Measurements from ENCODE around the gene RAB3IL1. TPM values are rescaled to one million over a fixed set of nuclear protein-coding genes. Genes with fewer than 3 reads are reported as not detected.

The RAB3IL1 gene
- total RNA-seq, 1 experiment from 2014 or later, result 7.9 TPM

DNA sequence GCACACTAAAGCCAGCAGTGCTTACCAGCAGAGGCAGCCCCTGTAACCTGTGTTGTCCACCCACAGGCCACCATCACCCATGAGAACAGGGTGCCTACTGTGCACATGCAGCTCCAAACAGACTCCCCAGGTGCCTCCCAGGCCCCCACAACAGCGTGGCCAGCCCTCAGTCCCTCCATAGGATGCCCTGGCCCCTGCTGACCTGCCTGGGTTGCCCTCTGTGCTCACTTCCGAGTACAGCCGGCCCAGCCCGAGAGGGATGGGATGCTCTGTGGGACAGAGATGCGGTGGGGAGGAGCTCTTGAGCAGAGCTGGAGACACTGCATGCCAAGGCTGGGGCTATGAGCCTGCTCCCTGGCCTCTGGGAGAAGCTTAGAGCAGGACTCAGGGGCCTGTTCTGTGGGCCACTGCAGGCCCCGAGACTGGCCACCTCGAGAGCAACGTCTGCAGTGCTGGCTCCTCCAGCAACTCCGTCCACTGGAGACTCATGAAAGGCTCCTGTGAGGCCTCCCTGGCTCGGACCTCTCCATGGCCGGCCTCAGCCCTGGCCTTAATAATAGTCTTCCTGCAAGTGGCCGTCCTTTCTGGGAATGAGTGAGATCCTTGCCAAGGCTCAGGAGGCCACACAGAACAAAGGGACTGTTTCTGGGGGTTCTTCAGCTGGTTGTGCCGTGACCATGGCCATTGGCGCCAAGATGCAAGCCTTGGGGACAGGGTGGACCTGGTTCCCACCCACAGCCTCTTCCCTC is 62.2 kb downstream of the RAB3IL1 start:
- DNase-seq (no peak), ATAC-seq (no peak)
- Histone ChIP-seq H3K4me3 (ENCODE audit: low read length) (no peak overlapping the region), H3K4me2 (ENCODE audit: low read length) (no peak overlapping the region), H3K9ac (ENCODE audit: low read length) (no peak overlapping the region), H2AFZ (ENCODE audit: low read length) (no peak overlapping the region), H3K27me3 (ENCODE audit: low read length) (no peaks in the 10 kb centered on the region), H3K9me2 (replicated peaks; ENCODE audit: low read length) (no peaks in the 10 kb centered on the region), H4K20me1 (ENCODE audit: low read length) (0 out of 2 replicates have a peak, but pooled peaks cover under 1% of the 10 kb centered on the region), H3K27ac (ENCODE audit: low read length) (no peak overlapping the region), H3K79me2 (ENCODE audit: low read length) (no peaks in the 10 kb centered on the region), H3F3A (ENCODE audit: low read length, unreplicated experiment) (no peaks in the 10 kb centered on the region), H3K9me3 (ENCODE audit: low read length) (no peaks in the 10 kb centered on the region), H3K36me3 (ENCODE audit: low read depth, low read length) (peaks cover 13% of the 10 kb centered on the region), H3K4me1 (ENCODE audit: insufficient read depth, low read length) (no peaks in the 10 kb centered on the region)
- no TSS peak for BruUV-seq (replicated peaks)
- TF ChIP-seq EZH2phosphoT487 (IDR thresholded peaks at IDR 0.05; ENCODE audit: borderline replicate concordance, low read length) (no peak), EZH2 (IDR thresholded peaks at IDR 0.05; ENCODE audit: low read length, unreplicated experiment) (no peak)
- TF ChIP-seq, protein P1, sequence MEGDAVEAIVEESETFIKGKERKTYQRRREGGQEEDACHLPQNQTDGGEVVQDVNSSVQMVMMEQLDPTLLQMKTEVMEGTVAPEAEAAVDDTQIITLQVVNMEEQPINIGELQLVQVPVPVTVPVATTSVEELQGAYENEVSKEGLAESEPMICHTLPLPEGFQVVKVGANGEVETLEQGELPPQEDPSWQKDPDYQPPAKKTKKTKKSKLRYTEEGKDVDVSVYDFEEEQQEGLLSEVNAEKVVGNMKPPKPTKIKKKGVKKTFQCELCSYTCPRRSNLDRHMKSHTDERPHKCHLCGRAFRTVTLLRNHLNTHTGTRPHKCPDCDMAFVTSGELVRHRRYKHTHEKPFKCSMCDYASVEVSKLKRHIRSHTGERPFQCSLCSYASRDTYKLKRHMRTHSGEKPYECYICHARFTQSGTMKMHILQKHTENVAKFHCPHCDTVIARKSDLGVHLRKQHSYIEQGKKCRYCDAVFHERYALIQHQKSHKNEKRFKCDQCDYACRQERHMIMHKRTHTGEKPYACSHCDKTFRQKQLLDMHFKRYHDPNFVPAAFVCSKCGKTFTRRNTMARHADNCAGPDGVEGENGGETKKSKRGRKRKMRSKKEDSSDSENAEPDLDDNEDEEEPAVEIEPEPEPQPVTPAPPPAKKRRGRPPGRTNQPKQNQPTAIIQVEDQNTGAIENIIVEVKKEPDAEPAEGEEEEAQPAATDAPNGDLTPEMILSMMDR (conservative IDR thresholded peaks at IDR 0.05; ENCODE audit: low read depth, low read length), result no peak
- POLR2A ChIA-PET (ENCODE audit: unreplicated experiment), result no interaction called here
- intact Hi-C loops (cut with micrococcal nuclease), result no loop called here
- CTCF ChIA-PET, result no interaction called here

GRCh38 chr11:61854206-61854895 is 63.0 kb downstream of the RAB3IL1 start:
- Histone ChIP-seq H3K79me2 (ENCODE audit: low read length) (no peaks in the 10 kb centered on the region), H4K20me1 (ENCODE audit: low read length) (no peaks in the 10 kb centered on the region), H3K4me2 (ENCODE audit: low read length) (no peak overlapping the region), H3K9me2 (replicated peaks; ENCODE audit: low read length) (no peaks in the 10 kb centered on the region), H3K27ac (ENCODE audit: low read length) (no peak overlapping the region), H3K27me3 (ENCODE audit: low read length) (no peaks in the 10 kb centered on the region), H2AFZ (ENCODE audit: low read length) (no peak overlapping the region), H3K4me1 (ENCODE audit: insufficient read depth, low read length) (no peaks in the 10 kb centered on the region), H3F3A (ENCODE audit: low read length, unreplicated experiment) (no peaks in the 10 kb centered on the region), H3K9ac (ENCODE audit: low read length) (no peak overlapping the region), H3K36me3 (ENCODE audit: low read depth, low read length) (peaks cover 7% of the 10 kb centered on the region; the same call in 1 of the 2 replicates), H3K4me3 (ENCODE audit: low read length) (no peak overlapping the region), H3K9me3 (ENCODE audit: low read length) (no peaks in the 10 kb centered on the region)
- ATAC-seq (no peak), DNase-seq (no peak)
- POLR2A ChIA-PET (ENCODE audit: unreplicated experiment), result no interaction called here
- no TSS peak for BruUV-seq (replicated peaks)
- CTCF ChIA-PET, result no interaction called here
- TF ChIP-seq, protein P1 (conservative IDR thresholded peaks at IDR 0.05; ENCODE audit: low read depth, low read length), result no peak
- TF ChIP-seq EZH2phosphoT487 (IDR thresholded peaks at IDR 0.05; ENCODE audit: borderline replicate concordance, low read length) (no peak), EZH2 (IDR thresholded peaks at IDR 0.05; ENCODE audit: low read length, unreplicated experiment) (no peak)
- intact Hi-C loops (cut with micrococcal nuclease), result no loop called here

DNA sequence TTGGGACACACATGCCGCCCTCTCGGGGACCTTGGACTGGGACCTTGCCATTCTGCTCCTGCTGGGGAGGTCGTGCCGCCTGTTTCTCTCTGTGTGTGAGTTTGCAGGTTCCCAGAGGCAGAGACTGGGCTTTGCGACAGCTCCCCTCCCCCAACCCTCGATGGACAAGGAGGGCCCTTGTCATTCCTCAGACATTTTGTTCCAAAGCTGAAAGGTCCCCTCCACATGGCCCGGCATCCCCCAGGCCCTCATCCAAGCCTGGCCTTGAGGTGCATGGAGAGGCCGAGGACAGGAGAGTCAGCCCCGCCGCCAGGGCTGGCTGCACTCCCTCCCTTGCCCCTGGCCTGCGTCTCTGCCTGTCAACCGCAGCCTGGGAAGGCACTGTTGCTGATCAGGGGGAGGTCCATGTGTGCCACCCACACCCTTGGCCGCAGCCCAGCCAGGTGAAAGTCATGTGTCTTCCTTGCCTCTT is 63.6 kb downstream of the RAB3IL1 start:
- Histone ChIP-seq H3K4me1 (ENCODE audit: insufficient read depth, low read length) (no peaks in the 10 kb centered on the region), H3K79me2 (ENCODE audit: low read length) (no peaks in the 10 kb centered on the region), H3K4me3 (ENCODE audit: low read length) (no peak overlapping the region), H2AFZ (ENCODE audit: low read length) (no peak overlapping the region), H4K20me1 (ENCODE audit: low read length) (no peaks in the 10 kb centered on the region), H3K4me2 (ENCODE audit: low read length) (no peak overlapping the region), H3K27me3 (ENCODE audit: low read length) (no peaks in the 10 kb centered on the region), H3K9ac (ENCODE audit: low read length) (no peak overlapping the region), H3K36me3 (ENCODE audit: low read depth, low read length) (peaks cover 9% of the 10 kb centered on the region; the same call in 1 of the 2 replicates), H3K27ac (ENCODE audit: low read length) (no peak overlapping the region), H3K9me3 (ENCODE audit: low read length) (no peaks in the 10 kb centered on the region), H3F3A (ENCODE audit: low read length, unreplicated experiment) (no peaks in the 10 kb centered on the region), H3K9me2 (replicated peaks; ENCODE audit: low read length) (no peaks in the 10 kb centered on the region)
- ChIA-PET POLR2A (ENCODE audit: unreplicated experiment) (no interaction called here), CTCF (no interaction called here)
- no peak for DNase-seq
- TF ChIP-seq EZH2 (IDR thresholded peaks at IDR 0.05; ENCODE audit: low read length, unreplicated experiment) (no peak), EZH2phosphoT487 (IDR thresholded peaks at IDR 0.05; ENCODE audit: borderline replicate concordance, low read length) (no peak)
- TF ChIP-seq, protein P1 (conservative IDR thresholded peaks at IDR 0.05; ENCODE audit: low read depth, low read length), result no peak
- no TSS peak for BruUV-seq (replicated peaks)
- no peak for ATAC-seq
- intact Hi-C loops (cut with micrococcal nuclease), result no loop called here
